COR-L47 (cell line): ENCODE measurements around the gene ARID3A.

ENCODE experiments used
- DNase-seq: peaks from one replicate; lab custom pipeline; 2025; lab: John Stamatoyannopoulos, UW

Gene ARID3A

GRCh38 chr19:1004803-1005664 is 79.2 kb downstream of the ARID3A start:
- DNase-seq = no peak

- no peak for DNase-seq
Observed at GRCh38 chr19:1006711-1007398, 81.0 kb downstream of the ARID3A start.

GRCh38 chr19:1007399-1008251 is 81.8 kb downstream of the ARID3A start:
- DNase-seq = no peak

DNA sequence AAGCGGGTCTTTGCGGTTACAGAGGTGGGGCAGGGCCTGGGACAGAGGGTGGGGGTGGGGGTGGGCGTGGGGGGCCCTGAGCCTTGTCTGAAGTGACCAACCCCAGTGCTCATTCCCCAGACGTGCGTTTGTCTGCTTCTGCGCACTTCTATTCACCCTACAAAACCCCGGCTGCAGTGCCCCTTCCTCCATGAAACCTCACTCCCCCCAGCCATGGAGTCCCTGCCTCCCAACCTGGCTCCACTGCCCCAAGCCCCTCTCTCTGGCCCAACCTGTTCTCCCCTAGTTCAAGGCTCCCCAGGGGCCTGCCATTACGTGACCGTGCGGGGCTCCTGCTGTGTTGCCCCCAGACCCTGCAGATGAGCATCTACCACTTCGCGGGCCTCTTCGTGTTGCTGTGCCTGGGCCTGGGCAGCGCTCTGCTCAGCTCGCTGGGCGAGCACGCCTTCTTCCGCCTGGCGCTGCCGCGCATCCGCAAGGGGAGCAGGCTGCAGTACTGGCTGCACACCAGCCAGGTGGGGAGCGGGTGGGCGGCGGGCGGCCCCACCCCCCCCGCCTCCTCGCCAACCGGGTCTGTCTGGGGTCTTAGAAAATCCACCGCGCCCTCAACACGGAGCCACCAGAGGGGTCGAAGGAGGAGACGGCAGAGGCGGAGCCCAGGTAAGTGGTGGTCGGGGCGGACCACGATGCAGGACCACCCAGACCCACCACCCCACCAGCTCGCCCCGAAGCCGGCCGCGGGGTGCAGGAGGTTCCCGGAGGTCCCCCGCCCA is 82.6 kb downstream of the ARID3A start:
- DNase-seq = no peak

DNA sequence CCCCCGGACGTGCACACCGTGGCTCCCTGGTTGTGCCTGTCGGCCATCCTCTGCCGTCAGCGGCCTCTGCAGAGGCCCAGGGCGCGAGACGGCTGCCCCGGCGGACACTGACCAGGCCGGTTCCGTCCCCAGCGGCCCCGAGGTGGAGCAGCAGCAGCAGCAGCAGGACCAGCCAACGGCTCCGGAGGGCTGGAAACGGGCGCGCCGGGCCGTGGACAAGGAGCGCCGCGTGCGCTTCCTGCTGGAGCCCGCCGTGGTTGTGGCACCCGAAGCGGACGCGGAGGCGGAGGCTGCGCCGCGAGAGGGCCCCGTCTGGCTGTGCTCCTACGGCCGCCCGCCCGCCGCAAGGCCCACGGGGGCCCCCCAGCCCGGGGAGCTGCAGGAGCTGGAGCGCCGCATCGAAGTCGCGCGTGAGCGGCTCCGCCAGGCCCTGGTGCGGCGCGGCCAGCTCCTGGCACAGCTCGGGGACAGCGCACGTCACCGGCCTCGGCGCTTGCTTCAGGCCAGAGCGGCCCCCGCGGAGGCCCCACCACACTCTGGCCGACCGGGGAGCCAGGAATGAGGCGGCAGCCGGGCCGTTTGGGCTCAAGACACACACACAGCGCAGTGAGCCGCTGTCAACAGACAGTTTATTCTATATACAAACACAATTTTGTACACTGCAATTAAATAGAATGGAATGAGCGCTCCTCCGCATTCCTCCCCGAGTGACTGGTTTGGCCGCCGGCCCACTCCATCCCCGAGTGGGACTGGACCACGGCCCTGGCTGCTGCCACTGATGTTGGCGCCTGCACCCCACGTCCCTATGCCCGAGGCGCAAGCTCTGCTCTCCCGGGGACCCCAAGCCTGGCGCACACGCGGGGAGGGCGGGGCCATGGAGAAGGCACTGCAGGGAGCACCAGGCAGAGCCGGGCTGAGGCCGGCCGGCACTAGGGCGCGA is 83.5 kb downstream of the ARID3A start:
- no peak for DNase-seq

GRCh38 chr19:1009981-1010538 is 84.2 kb downstream of the ARID3A start:
- no peak for DNase-seq

GRCh38 chr19:1010586-1011510 is 85.0 kb downstream of the ARID3A start:
- no peak for DNase-seq

GRCh38 chr19:1011831-1012333 is 86.0 kb downstream of the ARID3A start:
- no peak for DNase-seq

- DNase-seq = no peak
Observed at GRCh38 chr19:1012334-1012733, 86.5 kb downstream of the ARID3A start.

GRCh38 chr19:1013218-1013617 is 87.4 kb downstream of the ARID3A start:
- DNase-seq = no peak

GRCh38 chr19:1014161-1015060 is 88.6 kb downstream of the ARID3A start:
- no peak for DNase-seq

DNA sequence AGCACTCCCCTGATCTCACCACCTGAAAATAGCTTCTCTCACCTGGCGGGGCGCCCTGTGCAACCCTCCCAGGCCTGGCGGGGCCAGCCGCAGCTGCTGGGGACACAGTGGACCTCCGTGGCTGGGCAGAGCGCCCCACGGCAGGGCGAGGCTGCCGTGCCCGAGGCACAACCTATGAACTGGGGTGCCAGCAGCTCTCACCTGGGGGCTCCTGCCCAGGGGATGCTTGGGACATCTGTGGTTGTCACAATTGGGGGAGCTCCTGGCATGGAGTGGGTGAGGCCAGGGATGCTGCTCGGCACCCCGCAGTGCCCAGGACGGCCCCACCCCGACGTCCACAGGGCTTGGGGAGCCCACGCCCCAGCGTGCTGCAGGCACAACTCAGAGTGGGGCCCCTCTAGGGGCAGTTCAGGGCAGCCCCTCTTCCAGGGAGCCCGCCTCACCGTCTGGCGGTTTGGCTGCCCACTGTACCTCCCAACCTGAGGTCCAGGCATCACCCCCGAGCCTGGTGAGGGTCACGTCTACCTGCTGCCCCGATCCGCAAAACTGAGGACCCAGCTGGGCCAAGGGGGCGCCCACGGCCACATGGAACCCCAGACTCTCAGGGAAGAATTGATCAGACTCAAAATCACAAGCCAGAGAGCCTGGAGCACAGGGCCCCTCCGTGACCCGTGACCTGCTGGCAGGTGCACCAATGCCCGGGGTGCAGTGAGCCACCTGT is 89.4 kb downstream of the ARID3A start:
- no peak for DNase-seq

DNA sequence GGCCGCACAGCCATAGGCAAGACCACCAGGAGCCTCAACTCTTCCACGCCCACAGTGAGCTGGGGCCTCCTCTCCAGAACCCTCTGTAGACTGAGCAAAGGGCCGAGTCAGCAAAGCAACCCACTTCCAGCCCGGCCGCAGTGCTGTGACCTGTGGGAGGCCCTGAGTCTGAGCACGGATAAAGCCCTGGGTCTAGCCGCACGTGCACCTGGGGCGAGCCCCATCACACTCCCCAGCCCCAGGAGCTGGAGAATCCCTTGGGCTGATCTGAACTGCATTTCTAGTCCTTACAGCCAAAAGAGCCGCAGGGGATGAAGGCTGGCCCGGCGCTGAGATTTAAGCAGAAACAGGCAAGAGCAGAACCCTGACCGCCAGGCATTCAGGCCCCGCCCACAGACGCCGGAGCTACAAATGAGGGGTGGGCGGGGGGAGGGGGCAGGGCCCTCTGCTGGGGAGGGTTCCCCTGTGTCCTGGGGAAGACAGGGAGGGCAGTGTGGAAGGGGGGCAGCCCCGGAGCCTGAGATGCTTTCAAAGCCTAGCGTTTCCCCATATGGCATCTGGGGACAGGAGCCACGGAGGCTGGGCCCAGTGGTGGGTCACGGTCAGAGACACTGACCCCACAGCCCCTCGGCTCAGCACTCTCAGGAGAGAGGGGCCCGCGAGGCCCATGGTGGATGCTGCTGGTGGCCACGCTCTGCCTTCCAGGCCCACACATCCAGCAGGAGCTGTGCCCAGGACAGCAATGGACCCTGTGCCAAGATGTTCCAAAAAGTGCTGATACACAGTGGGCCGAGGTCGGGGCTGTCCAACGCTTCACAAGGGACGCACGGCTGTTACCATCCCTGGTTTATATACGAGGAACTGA is 90.2 kb downstream of the ARID3A start:
- no peak for DNase-seq

- no peak for DNase-seq
Observed at GRCh38 chr19:1016647-1017114, 90.8 kb downstream of the ARID3A start.

DNA sequence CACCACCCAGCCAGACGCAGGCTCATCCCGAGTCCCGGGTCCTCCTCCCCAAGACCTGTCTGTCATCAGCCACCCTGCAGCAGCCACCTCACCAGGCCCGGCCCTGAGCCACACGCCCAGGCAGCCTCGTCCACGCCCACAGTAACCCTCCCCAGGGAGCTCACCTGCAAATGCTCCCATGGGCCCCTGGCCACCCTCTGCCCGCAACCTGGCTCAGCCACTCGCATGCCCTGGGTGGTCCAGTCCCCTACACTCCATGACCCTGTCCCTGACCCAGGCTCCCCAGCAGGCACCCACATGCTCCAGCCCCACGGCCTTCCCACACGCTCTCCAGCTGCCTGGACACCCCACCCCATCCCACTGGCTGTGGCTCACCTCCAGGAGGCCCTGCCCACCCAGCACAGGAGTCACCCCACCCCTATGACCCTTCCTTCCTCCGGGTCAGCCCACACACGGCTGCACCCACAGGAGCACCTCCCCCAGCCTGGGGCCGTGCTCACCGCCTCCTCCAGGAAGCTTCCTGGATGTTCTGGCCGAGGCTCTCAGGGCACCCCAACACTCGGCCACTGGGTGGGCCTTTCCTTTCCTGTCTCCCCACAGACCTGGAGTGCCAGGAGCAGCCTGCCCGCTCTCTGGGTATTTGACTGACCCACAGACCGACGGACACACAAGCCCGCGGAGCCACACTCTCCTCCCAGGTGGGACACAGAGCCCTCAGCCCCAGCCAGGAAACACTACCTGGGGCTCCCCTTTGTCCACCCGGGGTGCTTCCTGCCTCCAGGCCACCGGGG is 91.5 kb downstream of the ARID3A start:
- no peak for DNase-seq
